K562 (cell line): ENCODE measurements around the gene RIN3. TPM values are rescaled to one million over a fixed set of nuclear protein-coding genes. Genes with fewer than 3 reads are reported as not detected.

Experiments used
- ATAC-seq: fragments of 200-7000 bp; cut with Tn5 transposase; 3 replicates; pipeline ENCODE4 v1.9.1; 2020; ENCODE audit warnings: moderate library complexity
- BruUV-seq: library from RNA; stranded (reverse); fragments of 400-500 nt; replicated peaks from 2 replicates; lab custom pipeline; 2021; lab: Mats Ljungman, UMichigan
- CTCF ChIA-PET: fragments of 300-600 bp; formaldehyde crosslinking; extraction: SDS; loops from one replicate; lab custom pipeline; 2021; ENCODE audit warnings: low intra/inter-chr PET ratio; lab: Yijun Ruan, JAX
- POLR2A ChIA-PET: fragments of 300-600, 350-650 bp; sonication (Branson Sonifier 250); formaldehyde crosslinking; extraction: SDS; loops from one replicate; lab custom pipeline; 2021; ENCODE audit warnings: antibody characterized with exemption, inconsistent platforms; lab: Yijun Ruan, JAX
- DNase-seq, 4 experiments: peaks; one replicate each; pipeline versions ENCODE4 v3.0.0 to v3.0.0-alpha.2; 2011 to 2018; ENCODE audit warnings: low spot score in 3 of 4, mixed read lengths in 3 of 4; ENCODE audit errors: extremely low read depth in 1 of 4
- FAIRE-seq: peaks from 2 replicates; lab custom pipeline; 2011; peaks lifted over from hg19 to GRCh38; lab: Jason Lieb, UNC
- H2AFZ ChIP-seq: 2 replicates; pipeline ENCODE4 v1.6.0; 2011; ENCODE audit warnings: low read depth, low read length, control low read depth, inconsistent platforms
- H3K27ac ChIP-seq: fragments of 200-600 bp; 3 replicates; pipeline ENCODE4 v1.8.0; 2011; ENCODE audit warnings: low read depth, mild to moderate bottlenecking, control low read depth, inconsistent platforms, low read length, moderate library complexity, mixed read lengths; ENCODE audit errors: extremely low read depth
- H3K27me3 ChIP-seq, 2 experiments: fragments of 300-600 bp in 1 of 2; 2 replicates in 1 of 2; 3 replicates in 1 of 2; pipeline versions ENCODE4 v1.6.0 to v1.8.0; 2011; ENCODE audit warnings: inconsistent platforms in 2 of 2, low read length in 2 of 2, mild to moderate bottlenecking in 1 of 2, mixed read lengths in 1 of 2, moderate library complexity in 1 of 2; ENCODE audit not compliant: control insufficient read depth in 2 of 2, insufficient read depth in 2 of 2
- H3K36me3 ChIP-seq: fragments of 300-600 bp; 3 replicates; pipeline ENCODE4 v1.8.0; 2011; ENCODE audit warnings: mild to moderate bottlenecking, low read length, inconsistent platforms; ENCODE audit not compliant: control insufficient read depth, insufficient read depth
- H3K4me1 ChIP-seq, 2 experiments: fragments of 200-600 bp in 1 of 2; replicated peaks in 1 of 2; 2 replicates in 1 of 2; 3 replicates in 1 of 2; pipeline versions ENCODE4 v1.5.1 to v1.8.0; 2011; ENCODE audit warnings: inconsistent platforms in 2 of 2, low read length in 2 of 2, mild to moderate bottlenecking in 1 of 2, mixed read lengths in 1 of 2, moderate library complexity in 1 of 2; ENCODE audit not compliant: control insufficient read depth in 2 of 2, insufficient read depth in 2 of 2
- H3K4me2 ChIP-seq: 2 replicates; pipeline ENCODE4 v1.6.1; 2011; ENCODE audit warnings: low read length, control low read depth, inconsistent platforms, mixed read lengths; ENCODE audit not compliant: insufficient read depth
- H3K4me3 ChIP-seq: fragments of 200-600 bp; sonication (generic), shearing (Covaris generic); 2 replicates; pipeline ENCODE4 v1.5.1; 2016; ENCODE audit warnings: control low read depth, inconsistent platforms
- H3K79me2 ChIP-seq: fragments of 200-600 bp; 3 replicates; pipeline ENCODE4 v1.8.0; 2011; ENCODE audit warnings: low read length, inconsistent platforms; ENCODE audit not compliant: control insufficient read depth, insufficient read depth
- H3K9ac ChIP-seq, 2 experiments: 2 replicates each; pipeline versions ENCODE4 v1.6.0 to v1.6.1; 2011; ENCODE audit warnings: low read depth in 2 of 2, low read length in 2 of 2, control low read depth in 1 of 2, inconsistent platforms in 1 of 2, mild to moderate bottlenecking in 1 of 2, mixed read lengths in 1 of 2; ENCODE audit not compliant: insufficient read depth in 1 of 2
- H3K9me1 ChIP-seq: one replicate; pipeline ENCODE4 v1.6.0; 2011; ENCODE audit warnings: inconsistent platforms, mild to moderate bottlenecking, low read length, moderate library complexity; ENCODE audit not compliant: control insufficient read depth, insufficient read depth
- H3K9me3 ChIP-seq: replicated peaks from 2 replicates; pipeline ENCODE4 v1.5.1; 2011; ENCODE audit warnings: low read depth, low read length, inconsistent platforms; ENCODE audit not compliant: control insufficient read depth, insufficient read depth
- H4K20me1 ChIP-seq: replicated peaks from 2 replicates; pipeline ENCODE4 v1.6.1; 2011; ENCODE audit warnings: low read length, inconsistent platforms, mixed read lengths; ENCODE audit not compliant: control insufficient read depth, insufficient read depth
- CCAR2 ChIP-seq: fragments of 200-400 bp; formaldehyde crosslinking; IDR thresholded peaks from 2 replicates; pipeline ENCODE4 v1.6.1; 2017; ENCODE audit warnings: mild to moderate bottlenecking, low read depth, low read length
- FOXP1 ChIP-seq: sonication (generic); formaldehyde crosslinking; IDR thresholded peaks from 2 replicates; pipeline ENCODE4 v1.8.0; 2022; ENCODE audit warnings: mild to moderate bottlenecking, missing genetic modification reagents
- SNIP1 ChIP-seq: fragments of 450-650 bp; IDR thresholded peaks from 2 replicates; pipeline ENCODE4 v1.7.1; 2017; ENCODE audit warnings: low read depth, mild to moderate bottlenecking
- ZNF695 ChIP-seq: fragments of 450-650 bp; formaldehyde crosslinking; IDR thresholded peaks from 2 replicates; pipeline ENCODE4 v1.4.0; 2020; ENCODE audit warnings: mild to moderate bottlenecking, moderate library complexity
- ZNF707 ChIP-seq: fragments of 250-450 bp; sonication (Bioruptor Pico); conservative IDR thresholded peaks from 2 replicates; pipeline ENCODE4 v1.8.0; 2022; ENCODE audit warnings: inconsistent platforms, mild to moderate bottlenecking, moderate library complexity
- WGBS: fragments of 100-300 bp; shearing (Covaris generic); methylation state at CpG from one replicate; pipeline ENCODE4 v1.1.6; 2016; ENCODE audit warnings: low coverage, mixed read lengths; ENCODE audit not compliant: insufficient coverage; ENCODE audit errors: missing lambda C conversion rate; 5-methylcytosine and 5-hydroxymethylcytosine counted together
- in situ Hi-C: fragments of 300-500 bp; cut with MboI; formaldehyde crosslinking; loops from 4 replicates; pipeline ENCODE4 v1.15.0; 2018; ENCODE audit warnings: inconsistent platforms, mixed read lengths
- intact Hi-C: fragments of 100-400 bp; cut with micrococcal nuclease; formaldehyde crosslinking; loops from 2 replicates; pipeline ENCODE4 v1.14.2; 2022
- polyA plus RNA-seq, 8 experiments: library from polyadenylated mRNA; depleted of rRNA in 4 of 8; stranded (reverse) in 5 of 8; unstranded in 3 of 8; fragments of >200 nt; fragmentation: Nextera tagmentation in 2 of 8; fragmentation: Illumina TruSeq in 1 of 8; extraction: Ambion mirVana in 2 of 8; extraction: Trizol in 1 of 8; gene quantifications; 2 replicates each; pipeline versions ENCODE4 v1.2.1 to v1.2.3, GENCODE V29; 2011 to 2014; ENCODE audit warnings: inconsistent platforms in 1 of 8, missing spikeins in 1 of 8
- total RNA-seq, 7 experiments: library from RNA; depleted of rRNA in 6 of 7; stranded (reverse); fragments of >200 nt in 6 of 7; fragmentation: Illumina TruSeq in 2 of 7; extraction: Trizol in 2 of 7; gene quantifications; 2 replicates each; pipeline versions ENCODE4 v1.2.1 to v1.2.3, GENCODE V29; 2011 to 2021; ENCODE audit warnings: low replicate concordance in 1 of 7
- TF ChIP-seq, protein P1 (sequence below): fragments of 250-450 bp; sonication (Bioruptor Pico); IDR thresholded peaks from 2 replicates; pipeline ENCODE4 v1.9.0; 2021; ENCODE audit warnings: mild to moderate bottlenecking

RIN3 gene
- total and polyA plus RNA-seq, 9 of the 15 experiments (the other 6 are each of a cell fraction or from before 2014, with no cell fraction given), result 0.01 to 0.49 (median 0.08) TPM; not detected in 5

DNA sequence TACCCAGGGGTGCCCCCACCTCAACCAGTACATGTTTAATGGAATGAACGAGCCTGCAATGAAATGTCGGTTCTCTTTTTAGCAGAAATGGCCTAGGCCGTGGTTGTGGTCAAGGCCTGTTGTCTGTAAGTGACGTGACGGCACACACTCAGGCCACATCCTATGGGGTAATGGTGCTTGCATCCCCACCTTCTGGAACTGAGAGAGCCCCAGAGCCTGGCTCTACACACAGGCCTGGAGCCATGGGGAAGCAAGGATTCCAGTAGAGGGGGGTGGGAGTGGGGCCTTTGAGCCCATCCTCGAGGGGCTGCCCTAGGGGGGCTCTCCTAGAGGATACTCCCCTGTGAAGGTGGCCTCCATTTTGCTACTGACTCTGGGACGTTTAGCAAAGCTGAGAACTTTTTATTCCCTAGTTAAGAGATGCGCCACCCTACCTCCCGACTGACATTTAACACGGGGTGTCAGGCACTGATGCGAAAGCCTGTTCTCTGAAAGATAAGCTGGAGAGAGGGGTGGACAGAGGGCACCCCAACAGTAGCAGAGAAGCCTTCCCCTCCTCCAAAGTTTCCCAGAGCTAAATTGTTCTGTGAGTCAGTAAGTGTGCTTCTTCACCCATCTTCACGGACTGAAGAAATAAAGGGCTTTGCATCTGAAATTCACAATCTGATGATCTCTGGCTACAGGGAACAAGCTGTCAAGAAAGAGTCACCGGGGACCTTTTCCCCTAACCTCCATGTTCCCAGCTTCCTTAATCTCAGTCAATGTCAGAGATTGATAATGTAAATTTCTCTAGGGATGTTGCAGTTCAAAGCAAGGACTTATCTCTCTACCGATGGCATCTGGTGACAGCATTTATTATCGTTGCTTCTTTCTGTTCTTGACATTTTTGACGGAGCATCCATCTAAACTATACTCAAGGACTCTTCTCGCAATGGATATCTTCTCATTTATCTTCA is 6.8 kb downstream of the RIN3 start:
- Histone ChIP-seq H3K4me3 (no peak overlapping the region), H3K27me3 (peaks cover 0 to 20% of the 10 kb centered on the region in 2 experiments; a peak in 2 of 5 replicates), H3K27ac (no peak overlapping the region), H3K4me1 (no peaks in the 10 kb centered on the region), H4K20me1 (no peaks in the 10 kb centered on the region), H2AFZ (no peak overlapping the region), H3K4me2 (no peak overlapping the region)
- no peak for DNase-seq
- CTCF ChIA-PET, result no interaction called here
- no TSS peak for BruUV-seq
- 2% methylated on average over 17 of the region's 17 CpGs for WGBS
- in situ Hi-C loops, result no loop called here
- POLR2A ChIA-PET, result interaction anchor here (0.6 kb wide), 2 partner anchors 31 to 37 kb away, joined by 3 read pairs; no protein-coding TSS in a partner anchor
- TF ChIP-seq ZNF695 (CRISPR knock-in tag), result no peak
- TF ChIP-seq ZNF707 (CRISPR knock-in tag), result no peak
- TF ChIP-seq, protein P1, sequence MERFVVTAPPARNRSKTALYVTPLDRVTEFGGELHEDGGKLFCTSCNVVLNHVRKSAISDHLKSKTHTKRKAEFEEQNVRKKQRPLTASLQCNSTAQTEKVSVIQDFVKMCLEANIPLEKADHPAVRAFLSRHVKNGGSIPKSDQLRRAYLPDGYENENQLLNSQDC (CRISPR knock-in tag), result no peak
- no peak for TF ChIP-seq SNIP1
- TF ChIP-seq FOXP1 (CRISPR knock-in tag), result no peak
- TF ChIP-seq CCAR2, result no peak
- TF ChIP-seq, all 486 proteins: peak for 0
- no peak overlapping the region for H3K9ac ChIP-seq
- H3K9me1 ChIP-seq, result no peaks in the 10 kb centered on the region
- ATAC-seq (no peak), FAIRE-seq (no peak)
- intact Hi-C loops, result no loop called here
- H3K36me3 ChIP-seq, result no peaks in the 10 kb centered on the region
- no peaks in the 10 kb centered on the region for H3K9me3 ChIP-seq
- H3K79me2 ChIP-seq, result no peaks in the 10 kb centered on the region
